CD8-positive, alpha-beta memory T cell (primary cell): Measurements from ENCODE around the gene FUOM. TPM values are rescaled to one million over a fixed set of nuclear protein-coding genes. Genes with fewer than 3 reads are reported as not detected.

Source experiments
- CTCF ChIA-PET: fragments of 350-600 bp; sonication (Branson Sonifier 250); formaldehyde crosslinking; loops from one replicate; lab custom pipeline; 2021; ENCODE audit warnings: antibody characterized with exemption; lab: Charles Lee
- POLR2A ChIA-PET: fragments of 350-600 bp; sonication (Branson Sonifier 250); formaldehyde crosslinking; loops from one replicate; lab custom pipeline; 2021; ENCODE audit warnings: antibody characterized with exemption; lab: Charles Lee
- DNase-seq, 5 donors: peaks; one replicate each; pipeline versions ENCODE4 v3.0.0 to v3.0.0-alpha.2; 2020 to 2022; ENCODE audit warnings: mixed read lengths in 1 of 5
- H3K27ac ChIP-seq: one replicate; pipeline ENCODE4 v1.7.0; 2013; ENCODE audit warnings: low read depth, mild to moderate bottlenecking, low read length, moderate library complexity
- H3K27me3 ChIP-seq: 2 replicates; pipeline ENCODE4 v1.7.0; 2013; ENCODE audit warnings: low read length, mild to moderate bottlenecking; ENCODE audit not compliant: insufficient read depth, poor library complexity, severe bottlenecking
- H3K36me3 ChIP-seq: 2 replicates; pipeline ENCODE4 v1.7.0; 2013; ENCODE audit warnings: mild to moderate bottlenecking, low read length, moderate library complexity; ENCODE audit not compliant: insufficient read depth
- H3K4me1 ChIP-seq: 2 replicates; pipeline ENCODE4 v1.7.0; 2013; ENCODE audit warnings: mild to moderate bottlenecking, low read length, moderate library complexity; ENCODE audit not compliant: insufficient read depth
- H3K4me3 ChIP-seq: 2 replicates; pipeline ENCODE4 v1.7.0; 2013; ENCODE audit warnings: mild to moderate bottlenecking, low read length
- H3K9me3 ChIP-seq: 2 replicates; pipeline ENCODE4 v1.7.0; 2013; ENCODE audit warnings: mild to moderate bottlenecking, low read length
- H3K27ac Mint-ChIP-seq, 8 donors: one replicate each; pipeline ENCODE4 v1.8.0; 2020 to 2021; ENCODE audit warnings: mixed read lengths in 8 of 8, mild to moderate bottlenecking in 6 of 8, inconsistent platforms in 3 of 8, moderate library complexity in 3 of 8
- H3K27me3 Mint-ChIP-seq, 2 donors: one replicate each; pipeline ENCODE4 v1.8.0; 2020 to 2021; ENCODE audit warnings: mixed read lengths in 2 of 2, mild to moderate bottlenecking in 1 of 2, moderate library complexity in 1 of 2
- H3K36me3 Mint-ChIP-seq, 3 donors: one replicate each; pipeline ENCODE4 v1.8.0; 2020 to 2021; ENCODE audit warnings: mixed read lengths in 3 of 3, inconsistent platforms in 1 of 3, mild to moderate bottlenecking in 1 of 3
- H3K4me1 Mint-ChIP-seq, 3 donors: one replicate each; pipeline ENCODE4 v1.8.0; 2020 to 2021; ENCODE audit warnings: mixed read lengths in 3 of 3, inconsistent platforms in 1 of 3, mild to moderate bottlenecking in 1 of 3
- H3K4me3 Mint-ChIP-seq, 7 donors: one replicate each; pipeline ENCODE4 v1.8.0; 2020 to 2021; ENCODE audit warnings: mixed read lengths in 7 of 7, mild to moderate bottlenecking in 6 of 7, moderate library complexity in 4 of 7, inconsistent platforms in 2 of 7
- H3K9me3 Mint-ChIP-seq, 5 donors: one replicate each; pipeline ENCODE4 v1.8.0; 2020 to 2022; ENCODE audit warnings: mixed read lengths in 5 of 5, mild to moderate bottlenecking in 3 of 5, moderate library complexity in 2 of 5, inconsistent platforms in 1 of 5
- polyA plus RNA-seq: library from polyadenylated mRNA; unstranded; fragments of 300-500 nt; fragmentation: Illumina TruSeq; gene quantifications from one replicate; pipeline ENCODE4 v1.2.3, GENCODE V29; 2021
- total RNA-seq, 2 experiments: library from RNA; stranded (reverse); gene quantifications; one replicate each; pipeline ENCODE4 v1.2.3, GENCODE V29; 2021

The FUOM gene
- total and polyA plus RNA-seq, 3 experiments from 2014 or later: 22.9 to 39.8 (median 34.6) TPM

DNA sequence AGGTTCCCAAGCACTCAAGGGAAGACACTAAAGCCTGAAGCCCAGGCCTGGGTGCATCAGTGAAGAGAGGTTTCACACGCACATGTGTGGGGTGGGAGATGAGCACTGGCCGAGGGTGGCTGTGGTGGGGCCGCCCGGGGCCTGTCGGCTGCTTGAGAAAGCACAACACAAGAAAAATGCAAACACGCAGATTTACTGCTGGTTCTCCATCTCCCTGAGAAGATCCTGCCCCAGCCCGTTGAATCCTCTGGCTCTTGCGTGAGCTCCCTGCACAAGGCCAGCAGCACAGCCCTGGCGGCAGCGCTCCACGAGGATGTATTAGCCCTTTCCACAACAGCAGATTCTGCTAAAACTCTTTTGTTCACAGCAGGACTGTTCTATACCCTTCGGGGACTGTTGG, 42.9 kb downstream of the FUOM start:
- peaks cover 2 to 6% of the 10 kb centered on the region in 2 donors for H3K27me3 Mint-ChIP-seq
- H3K9me3 Mint-ChIP-seq: no peaks in the 10 kb centered on the region
- H3K4me3 ChIP-seq: no peak overlapping the region
- no peak overlapping the region for H3K27ac ChIP-seq
- no peak for DNase-seq
- no peaks in the 10 kb centered on the region for H3K4me1 ChIP-seq
- H3K4me3 Mint-ChIP-seq: no peak overlapping the region
- peaks cover 0 to 31% (median 6%) of the 10 kb centered on the region in 3 donors for H3K36me3 Mint-ChIP-seq
- H3K27me3 ChIP-seq: no peaks in the 10 kb centered on the region
- no peaks in the 10 kb centered on the region for H3K9me3 ChIP-seq
- peaks cover 17% of the 10 kb centered on the region for H3K36me3 ChIP-seq
- ChIA-PET POLR2A (interaction anchor here (0.5 kb wide), 1 partner anchor 43 kb away, joined by 3 read pairs; no protein-coding TSS in a partner anchor), CTCF (interaction anchor here (1.0 to 4.1 kb wide), 4 partner anchors 11 to 171 kb away, joined by 3 to 17 read pairs (median 4); no protein-coding TSS in a partner anchor)
- H3K27ac Mint-ChIP-seq: peak overlapping the region in 1 of 8 donors; percentile 75
- H3K4me1 Mint-ChIP-seq: peaks cover 5 to 12% (median 6%) of the 10 kb centered on the region in 3 donors

DNA sequence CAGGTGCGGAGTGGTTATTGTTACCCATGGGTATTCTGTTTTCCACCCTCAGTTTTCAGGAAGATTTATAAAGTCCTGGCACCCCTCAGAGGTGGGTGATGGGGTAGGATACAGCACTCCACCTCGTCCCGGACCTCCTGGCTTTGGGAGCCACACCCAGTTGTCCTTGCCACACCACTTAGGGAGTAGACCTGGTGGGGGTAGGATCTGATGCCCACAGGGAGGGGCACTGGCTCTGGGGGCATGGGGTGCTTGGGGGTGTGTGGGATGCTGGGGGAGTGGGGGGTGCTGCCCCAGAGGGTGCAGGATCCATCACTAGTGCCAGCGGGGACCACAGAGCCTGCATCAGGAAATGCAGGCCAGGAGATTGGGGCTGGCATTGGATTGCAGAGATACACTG, 44.6 kb downstream of the FUOM start:
- no peaks in the 10 kb centered on the region for H3K27me3 ChIP-seq
- H3K27me3 Mint-ChIP-seq: peaks cover 0 to 4% of the 10 kb centered on the region in 2 donors
- H3K27ac Mint-ChIP-seq: peak overlapping the region in 2 of 8 donors; percentile 36 to 54
- H3K4me1 ChIP-seq: peaks cover 6% of the 10 kb centered on the region
- H3K36me3 Mint-ChIP-seq: peaks cover 0 to 36% (median 6%) of the 10 kb centered on the region in 3 donors
- H3K9me3 Mint-ChIP-seq: peaks cover 0 to 1% (median under 1%) of the 10 kb centered on the region in 5 donors
- H3K9me3 ChIP-seq: no peaks in the 10 kb centered on the region
- DNase-seq: no peak
- H3K4me3 ChIP-seq: no peak overlapping the region
- no peak overlapping the region for H3K4me3 Mint-ChIP-seq
- no peak overlapping the region for H3K27ac ChIP-seq
- ChIA-PET POLR2A (no interaction called here), CTCF (interaction anchor here (1.0 to 4.1 kb wide), 2 partner anchors 16 to 744 kb away, joined by 3 to 17 read pairs; no protein-coding TSS in a partner anchor)
- peaks cover 1 to 2% (median 1%) of the 10 kb centered on the region in 3 donors for H3K4me1 Mint-ChIP-seq
- H3K36me3 ChIP-seq: peaks cover 17% of the 10 kb centered on the region

DNA sequence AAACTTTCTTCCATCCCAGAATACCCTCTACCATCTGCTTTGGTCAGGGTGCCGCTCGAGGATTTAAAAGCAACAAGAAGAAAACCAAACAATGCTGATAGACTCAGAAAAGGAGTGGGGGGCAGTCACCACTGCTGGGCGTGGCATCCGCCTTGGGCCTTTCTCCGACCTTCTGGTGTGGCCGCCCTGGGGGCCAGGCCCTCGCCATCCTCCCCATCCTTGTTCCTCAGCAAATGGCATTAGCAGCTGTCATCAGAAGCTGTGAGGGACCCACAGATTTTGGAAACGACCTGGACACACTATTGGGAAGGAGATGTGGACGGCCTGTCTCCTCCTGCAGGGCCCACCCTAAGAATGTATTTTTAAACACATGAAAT, 45.1 kb downstream of the FUOM start:
- peaks cover 0 to 3% (median 2%) of the 10 kb centered on the region in 5 donors for H3K9me3 Mint-ChIP-seq
- H3K27me3 ChIP-seq: no peaks in the 10 kb centered on the region
- peaks cover 0 to 6% of the 10 kb centered on the region in 2 donors for H3K27me3 Mint-ChIP-seq
- H3K36me3 ChIP-seq: peaks cover 17% of the 10 kb centered on the region
- peaks cover 0 to 41% (median 6%) of the 10 kb centered on the region in 3 donors for H3K36me3 Mint-ChIP-seq
- H3K4me1 ChIP-seq: peaks cover 7% of the 10 kb centered on the region
- H3K4me3 ChIP-seq: no peak overlapping the region
- peaks cover 6% of the 10 kb centered on the region in 3 donors for H3K4me1 Mint-ChIP-seq
- H3K9me3 ChIP-seq: no peaks in the 10 kb centered on the region
- H3K4me3 Mint-ChIP-seq: peak overlapping the region in 1 of 7 donors; percentile 18
- peak overlapping the region in 1 of 8 donors; percentile 75 for H3K27ac Mint-ChIP-seq
- no peak overlapping the region for H3K27ac ChIP-seq
- POLR2A ChIA-PET: no interaction called here
- CTCF ChIA-PET: interaction anchor here (4.1 kb wide), 1 partner anchor 16 kb away, joined by 17 read pairs; no protein-coding TSS in a partner anchor
- DNase-seq: no peak

DNA sequence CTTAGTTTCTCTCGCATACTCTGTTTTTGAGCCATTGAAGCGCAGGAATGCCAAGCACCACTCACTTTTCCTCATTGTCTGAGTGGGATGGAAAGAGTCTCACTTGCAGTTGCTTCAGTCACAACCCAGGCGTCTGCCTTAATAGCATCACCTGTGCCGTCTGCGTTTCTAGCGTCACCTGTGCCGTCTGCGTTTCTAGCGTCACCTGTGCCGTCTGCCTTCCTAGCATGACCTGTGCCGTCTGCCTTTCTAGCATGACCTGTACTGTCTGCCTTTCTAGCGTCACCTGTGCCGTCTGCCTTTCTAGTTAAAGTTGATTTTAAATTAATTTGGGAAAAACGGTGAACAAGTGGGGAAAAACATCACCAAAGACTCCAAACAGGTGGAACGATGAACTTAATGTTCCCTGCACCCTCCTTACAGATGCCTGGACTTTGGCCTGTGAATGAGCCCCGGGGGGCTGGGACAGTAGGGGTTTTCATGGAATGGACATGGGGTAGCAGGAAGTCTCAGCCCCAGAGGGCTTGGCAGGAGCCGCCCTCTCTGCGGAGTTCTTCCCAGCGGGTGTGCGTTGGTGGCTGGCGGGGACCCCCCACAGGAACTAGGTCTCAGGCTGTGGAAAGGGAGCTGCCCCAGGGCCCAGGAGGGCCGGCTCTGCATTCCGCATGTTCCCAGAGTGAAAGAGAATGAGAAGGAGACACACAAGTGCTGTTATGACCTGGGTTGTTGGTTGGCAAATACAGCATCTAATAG, 45.6 kb downstream of the FUOM start:
- Histone ChIP-seq H3K27me3 (no peaks in the 10 kb centered on the region), H3K4me3 (no peak overlapping the region), H3K27ac (no peak overlapping the region), H3K4me1 (peaks cover 12% of the 10 kb centered on the region), H3K9me3 (no peaks in the 10 kb centered on the region), H3K36me3 (peaks cover 17% of the 10 kb centered on the region)
- ChIA-PET CTCF (interaction anchor here (4.1 kb wide), 1 partner anchor 17 kb away, joined by 17 read pairs; no protein-coding TSS in a partner anchor), POLR2A (no interaction called here)
- Mint-ChIP-seq H3K4me1 (peaks cover 10 to 11% (median 11%) of the 10 kb centered on the region in 3 donors), H3K4me3 (peak overlapping the region in 1 of 7 donors; percentile 73), H3K36me3 (peaks cover 0 to 43% (median 6%) of the 10 kb centered on the region in 3 donors), H3K9me3 (peaks cover 0 to 3% (median 2%) of the 10 kb centered on the region in 5 donors), H3K27me3 (peaks cover 0 to 7% of the 10 kb centered on the region in 2 donors), H3K27ac (peak overlapping the region in 1 of 8 donors; percentile 75)
- no peak for DNase-seq

- H3K36me3 ChIP-seq: peaks cover 17% of the 10 kb centered on the region
- peaks cover 18% of the 10 kb centered on the region for H3K4me1 ChIP-seq
- no peak overlapping the region for H3K27ac ChIP-seq
- peaks cover 0 to 3% (median 2%) of the 10 kb centered on the region in 5 donors for H3K9me3 Mint-ChIP-seq
- ChIA-PET CTCF (no interaction called here), POLR2A (no interaction called here)
- peaks cover 0 to 43% (median 6%) of the 10 kb centered on the region in 3 donors for H3K36me3 Mint-ChIP-seq
- H3K9me3 ChIP-seq: no peaks in the 10 kb centered on the region
- peaks cover 0 to 7% of the 10 kb centered on the region in 2 donors for H3K27me3 Mint-ChIP-seq
- peaks cover 15 to 17% (median 16%) of the 10 kb centered on the region in 3 donors for H3K4me1 Mint-ChIP-seq
- DNase-seq: peak in 1 of 5 donors; percentile 35
- no peak overlapping the region for H3K4me3 ChIP-seq
- H3K27me3 ChIP-seq: no peaks in the 10 kb centered on the region
- peak overlapping the region in 1 of 8 donors; percentile 75 for H3K27ac Mint-ChIP-seq
- H3K4me3 Mint-ChIP-seq: peak overlapping the region in 1 of 7 donors; percentile 73
These were observed 46.2 kb downstream of the FUOM start for GRCh38 chr10:133311570-133311969.

- ChIA-PET CTCF (interaction anchor here (1.2 kb wide), 1 partner anchor 8 kb away, joined by 3 read pairs; no protein-coding TSS in a partner anchor), POLR2A (interaction anchor here (0.7 kb wide), 1 partner anchor 64 kb away, joined by 3 read pairs; no protein-coding TSS in a partner anchor)
- H3K4me3 ChIP-seq: no peak overlapping the region
- H3K27me3 ChIP-seq: no peaks in the 10 kb centered on the region
- Mint-ChIP-seq H3K27ac (peak overlapping the region in 1 of 8 donors; percentile 75), H3K27me3 (peaks cover 0 to 7% of the 10 kb centered on the region in 2 donors), H3K9me3 (peaks cover 0 to 3% (median 2%) of the 10 kb centered on the region in 5 donors), H3K4me1 (peaks cover 15 to 22% (median 16%) of the 10 kb centered on the region in 3 donors), H3K4me3 (peak overlapping the region in 4 of 7 donors; percentile 8 to 76 (median 22)), H3K36me3 (peaks cover 0 to 43% (median 6%) of the 10 kb centered on the region in 3 donors)
- H3K36me3 ChIP-seq: peaks cover 17% of the 10 kb centered on the region
- H3K4me1 ChIP-seq: peaks cover 18% of the 10 kb centered on the region
- no peaks in the 10 kb centered on the region for H3K9me3 ChIP-seq
- H3K27ac ChIP-seq: no peak overlapping the region
- no peak for DNase-seq
These were observed 47.0 kb downstream of the FUOM start for GRCh38 chr10:133310789-133311188.

DNA sequence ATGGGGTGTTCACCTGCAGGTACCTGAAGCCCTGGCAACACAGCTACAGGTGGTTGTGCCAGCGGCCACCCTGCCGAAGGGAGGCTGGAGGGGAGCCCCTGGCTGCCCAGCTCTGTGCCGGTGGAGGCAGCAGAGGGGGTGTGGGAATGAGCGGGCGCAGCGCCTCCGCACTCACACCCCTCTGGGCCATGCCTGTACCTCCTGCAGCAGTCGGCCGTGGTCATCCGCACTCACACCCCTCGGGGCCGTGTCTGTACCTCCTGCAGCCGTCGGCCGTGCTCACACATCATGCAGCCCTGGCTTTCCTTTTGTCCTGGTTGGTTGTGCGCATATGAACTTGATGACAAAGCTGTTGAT, 47.4 kb downstream of the FUOM start:
- Histone ChIP-seq H3K9me3 (no peaks in the 10 kb centered on the region), H3K27me3 (no peaks in the 10 kb centered on the region), H3K27ac (no peak overlapping the region), H3K4me3 (no peak overlapping the region), H3K4me1 (peaks cover 18% of the 10 kb centered on the region), H3K36me3 (peaks cover 17% of the 10 kb centered on the region)
- H3K9me3 Mint-ChIP-seq: peaks cover 0 to 3% (median 2%) of the 10 kb centered on the region in 5 donors
- peaks cover 0 to 7% of the 10 kb centered on the region in 2 donors for H3K27me3 Mint-ChIP-seq
- H3K27ac Mint-ChIP-seq: peak overlapping the region in 2 of 8 donors; percentile 56 to 75
- peaks cover 19 to 27% (median 19%) of the 10 kb centered on the region in 3 donors for H3K4me1 Mint-ChIP-seq
- ChIA-PET CTCF (interaction anchor here (1.2 to 1.5 kb wide), 2 partner anchors 9 to 11 kb away, joined by 3 read pairs; no protein-coding TSS in a partner anchor), POLR2A (no interaction called here)
- DNase-seq: peak in 1 of 5 donors; percentile 50
- peaks cover 0 to 46% (median 8%) of the 10 kb centered on the region in 3 donors for H3K36me3 Mint-ChIP-seq
- H3K4me3 Mint-ChIP-seq: peak overlapping the region in 3 of 7 donors; percentile 8 to 76 (median 76)
